ENCODE measurements around the gene HHLA2. TPM values are rescaled to one million over a fixed set of nuclear protein-coding genes. Genes with fewer than 3 reads are reported as not detected.

HHLA2 gene
- total RNA-seq, 4 donors from 2014 or later: not detected

DNA sequence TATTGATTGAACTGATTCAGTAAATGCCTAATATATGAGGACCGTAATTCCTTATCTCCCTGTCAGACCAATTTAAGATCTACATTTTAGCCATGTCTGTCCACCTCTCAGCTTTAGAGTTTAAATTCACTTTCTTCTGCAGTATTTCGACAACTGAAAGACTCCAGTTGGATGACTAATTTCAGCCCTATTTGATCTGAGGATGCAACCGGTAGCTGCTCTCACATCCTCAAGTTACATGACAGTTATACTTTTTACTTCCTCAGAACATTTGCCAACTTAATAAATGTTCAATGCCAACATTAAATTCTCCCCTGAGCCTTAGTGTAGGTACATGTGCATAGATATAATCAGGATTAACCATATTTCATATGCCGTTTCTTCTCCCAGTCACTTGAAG is 2.5 kb upstream of the HHLA2 start:
- no peaks in the 10 kb centered on the region for H3K36me3 ChIP-seq
- no peak for TF ChIP-seq CTCF (IDR thresholded peaks at IDR 0.05)
- no peak for TF ChIP-seq EP300 (IDR thresholded peaks at IDR 0.05)
- TF ChIP-seq POLR2A (IDR thresholded peaks at IDR 0.05): no peak
- no peak for TF ChIP-seq POLR2AphosphoS5 (IDR thresholded peaks at IDR 0.05)
- H3K9me3 ChIP-seq: peaks cover 0 to 5% (median 0%) of the 10 kb centered on the region in 3 donors
- no peak overlapping the region for H3K4me3 ChIP-seq
- peaks cover 0 to 5% (median 0%) of the 10 kb centered on the region in 3 donors for H3K4me1 ChIP-seq
- ATAC-seq: no peak
- WGBS, 2 donors (ENCODE audit: low coverage in 1 of 2): 73 to 93% methylated on average over 3 to 4 of the region's 4 CpGs
- no peaks in the 10 kb centered on the region for H3K27me3 ChIP-seq
- H3K27ac ChIP-seq: no peak overlapping the region

DNA sequence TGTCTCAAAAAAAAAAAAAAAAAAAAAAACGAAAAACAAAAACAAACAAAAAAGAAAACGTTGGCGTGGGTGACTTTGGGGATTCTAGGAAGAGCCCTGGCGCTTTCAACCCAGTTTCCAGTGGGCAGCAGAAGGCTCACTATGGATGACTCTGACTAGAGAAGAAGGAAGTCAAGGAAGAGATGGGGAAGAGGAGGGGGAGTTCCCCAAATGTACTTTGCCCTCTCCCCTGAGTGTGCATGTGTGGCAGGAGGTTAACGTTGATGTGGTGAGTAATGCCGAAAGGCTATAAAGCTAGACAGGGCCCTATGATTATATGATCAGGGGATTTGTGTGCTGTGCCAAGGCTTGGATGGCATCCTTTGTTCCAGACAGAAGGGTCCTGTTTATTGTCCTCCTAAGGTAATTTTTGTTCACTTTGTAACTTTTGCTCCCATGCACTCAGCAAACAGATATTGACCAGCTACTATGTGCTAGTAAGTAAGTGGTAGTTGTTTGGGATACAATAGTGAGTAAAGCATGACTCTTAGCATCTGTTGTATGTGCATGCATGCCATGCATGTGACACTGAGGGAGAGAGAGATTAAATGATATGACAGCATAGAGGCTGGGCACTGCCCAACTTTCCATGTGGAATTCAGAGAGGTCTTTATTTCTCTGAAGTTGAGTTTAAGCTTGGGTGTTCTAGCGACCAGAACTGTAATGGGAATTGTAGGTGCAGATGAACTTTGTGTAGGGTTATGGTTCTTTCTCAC is 750 bp upstream of the HHLA2 start:
- Histone ChIP-seq H3K4me3 (no peak overlapping the region), H3K36me3 (no peaks in the 10 kb centered on the region), H3K27me3 (no peaks in the 10 kb centered on the region), H3K4me1 (peaks cover 0 to 5% (median 0%) of the 10 kb centered on the region in 3 donors), H3K27ac (no peak overlapping the region), H3K9me3 (peaks cover 0 to 5% (median 0%) of the 10 kb centered on the region in 3 donors)
- 92 to 96% methylated on average over 2 to 4 of the region's 7 CpGs for WGBS, 2 donors (ENCODE audit: low coverage in 1 of 2)
- TF ChIP-seq EP300 (IDR thresholded peaks at IDR 0.05) (no peak), POLR2AphosphoS5 (IDR thresholded peaks at IDR 0.05) (no peak), POLR2A (IDR thresholded peaks at IDR 0.05) (no peak), CTCF (IDR thresholded peaks at IDR 0.05) (no peak)
- ATAC-seq: no peak

- no peak for ATAC-seq
- H3K9me3 ChIP-seq: no peaks in the 10 kb centered on the region
- no peak overlapping the region for H3K4me3 ChIP-seq
- H3K27me3 ChIP-seq: no peaks in the 10 kb centered on the region
- TF ChIP-seq POLR2A (IDR thresholded peaks at IDR 0.05): no peak
- H3K27ac ChIP-seq: no peak overlapping the region
- WGBS, 2 donors (ENCODE audit: low coverage in 1 of 2): 33 to 50% methylated on average over 1 of the region's 3 CpGs
- H3K4me1 ChIP-seq: peaks cover 0 to 5% (median 0%) of the 10 kb centered on the region in 3 donors
- no peaks in the 10 kb centered on the region for H3K36me3 ChIP-seq
Measured at GRCh38 chr3:108297647-108298046, 1.3 kb downstream of the HHLA2 start.

- no peaks in the 10 kb centered on the region for H3K27me3 ChIP-seq
- no peak overlapping the region for H3K27ac ChIP-seq
- H3K9me3 ChIP-seq: no peaks in the 10 kb centered on the region
- no peak overlapping the region for H3K4me3 ChIP-seq
- 66 to 76% methylated on average over 2 of the region's 2 CpGs for WGBS, 2 donors (ENCODE audit: low coverage in 1 of 2)
- H3K4me1 ChIP-seq: peaks cover 0 to 5% (median 0%) of the 10 kb centered on the region in 3 donors
- H3K36me3 ChIP-seq: no peaks in the 10 kb centered on the region
- ATAC-seq: no peak
- TF ChIP-seq EP300 (IDR thresholded peaks at IDR 0.05) (no peak), CTCF (IDR thresholded peaks at IDR 0.05) (no peak), POLR2A (IDR thresholded peaks at IDR 0.05) (no peak), POLR2AphosphoS5 (IDR thresholded peaks at IDR 0.05) (no peak)
Measured at GRCh38 chr3:108298056-108298455, 1.7 kb downstream of the HHLA2 start.

GRCh38 chr3:108300103-108300849 is 3.9 kb downstream of the HHLA2 start:
- Histone ChIP-seq H3K27ac (no peak overlapping the region), H3K27me3 (no peaks in the 10 kb centered on the region), H3K9me3 (no peaks in the 10 kb centered on the region), H3K36me3 (no peaks in the 10 kb centered on the region), H3K4me1 (peaks cover 0 to 5% (median 0%) of the 10 kb centered on the region in 3 donors), H3K4me3 (no peak overlapping the region)
- TF ChIP-seq POLR2A (IDR thresholded peaks at IDR 0.05) (no peak), CTCF (IDR thresholded peaks at IDR 0.05) (no peak), POLR2AphosphoS5 (IDR thresholded peaks at IDR 0.05) (no peak), EP300 (IDR thresholded peaks at IDR 0.05) (no peak)
- ATAC-seq: no peak
- 54 to 59% methylated on average over 6 to 9 of the region's 9 CpGs for WGBS, 2 donors (ENCODE audit: low coverage in 1 of 2)

All from gastroesophageal sphincter (tissue), 4 donors.